HL-60/S4 treated with retinoic acid at 250 ng/mL for 4 days and 3 days (cell line): ENCODE data around the gene SOCS3.

Experiments
- in situ Hi-C: fragments of 300-500 bp; cut with MboI; formaldehyde crosslinking; loops from 2 replicates; pipeline ENCODE4 v1.7.0; 2022; ENCODE audit warnings: low sequenced_read_pairs

The SOCS3 gene, protein sequence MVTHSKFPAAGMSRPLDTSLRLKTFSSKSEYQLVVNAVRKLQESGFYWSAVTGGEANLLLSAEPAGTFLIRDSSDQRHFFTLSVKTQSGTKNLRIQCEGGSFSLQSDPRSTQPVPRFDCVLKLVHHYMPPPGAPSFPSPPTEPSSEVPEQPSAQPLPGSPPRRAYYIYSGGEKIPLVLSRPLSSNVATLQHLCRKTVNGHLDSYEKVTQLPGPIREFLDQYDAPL

DNA sequence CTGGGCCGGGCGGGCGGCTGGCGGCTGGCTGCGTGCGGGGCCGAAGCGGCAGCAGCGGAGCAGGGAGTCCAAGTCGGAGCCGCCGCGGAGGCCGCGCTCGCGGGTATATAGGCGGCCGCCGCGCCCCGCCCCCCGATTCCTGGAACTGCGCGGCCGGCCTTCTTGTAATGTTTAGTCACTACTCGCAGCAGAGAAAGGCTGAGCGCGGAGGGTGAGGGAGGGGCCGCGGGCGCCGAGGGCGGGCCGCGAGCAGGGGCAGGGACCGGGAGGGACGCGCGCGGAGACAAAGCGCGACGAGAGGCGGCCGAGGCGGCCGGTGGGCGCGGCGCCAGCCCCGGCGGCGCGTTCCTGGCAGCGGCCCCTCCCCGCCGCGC is at the start of gene SOCS3:
Gene SOCS3, minus strand, starts transcription at position 81 of the 374 bp plus-strand sequence. CDS start 982 bp downstream, outside the sequence.
- in situ Hi-C loops, result no loop called here

DNA sequence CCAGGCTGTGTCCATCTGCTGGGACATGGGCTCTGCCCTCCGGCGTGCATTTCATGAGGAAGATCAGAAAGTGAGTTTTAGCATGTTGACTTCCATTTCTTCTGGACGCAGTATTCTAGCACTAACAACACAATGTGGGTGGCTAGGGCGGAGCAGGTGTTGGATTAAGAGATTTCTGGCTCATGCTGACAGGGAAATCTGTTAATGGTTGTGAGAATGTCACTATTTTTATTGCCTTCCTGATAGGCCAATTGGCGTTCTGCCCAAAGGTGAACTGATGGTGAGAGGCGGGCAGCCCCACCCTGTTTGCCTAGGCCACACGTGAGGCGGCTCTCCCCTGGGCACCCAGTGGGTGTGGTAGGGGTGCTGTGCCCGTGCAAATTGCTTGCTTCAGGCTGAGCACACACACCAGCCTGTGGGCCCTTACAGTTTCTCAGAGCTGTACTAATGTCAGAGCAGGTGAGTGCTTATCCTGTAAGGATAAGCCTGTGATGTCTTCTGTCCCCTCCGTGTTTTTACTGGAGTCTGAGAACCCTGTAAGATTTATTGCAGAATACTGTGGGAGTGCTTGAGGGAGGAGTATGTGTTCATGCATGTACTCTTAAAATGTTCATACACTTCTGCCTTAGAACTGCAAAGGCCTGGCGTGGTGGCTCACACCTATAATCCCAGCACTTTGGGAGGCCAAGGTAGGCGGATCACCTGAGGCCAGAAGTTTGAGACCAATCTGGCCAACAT is 49.5 kb upstream of the SOCS3 start:
- in situ Hi-C loops, result no loop called here

DNA sequence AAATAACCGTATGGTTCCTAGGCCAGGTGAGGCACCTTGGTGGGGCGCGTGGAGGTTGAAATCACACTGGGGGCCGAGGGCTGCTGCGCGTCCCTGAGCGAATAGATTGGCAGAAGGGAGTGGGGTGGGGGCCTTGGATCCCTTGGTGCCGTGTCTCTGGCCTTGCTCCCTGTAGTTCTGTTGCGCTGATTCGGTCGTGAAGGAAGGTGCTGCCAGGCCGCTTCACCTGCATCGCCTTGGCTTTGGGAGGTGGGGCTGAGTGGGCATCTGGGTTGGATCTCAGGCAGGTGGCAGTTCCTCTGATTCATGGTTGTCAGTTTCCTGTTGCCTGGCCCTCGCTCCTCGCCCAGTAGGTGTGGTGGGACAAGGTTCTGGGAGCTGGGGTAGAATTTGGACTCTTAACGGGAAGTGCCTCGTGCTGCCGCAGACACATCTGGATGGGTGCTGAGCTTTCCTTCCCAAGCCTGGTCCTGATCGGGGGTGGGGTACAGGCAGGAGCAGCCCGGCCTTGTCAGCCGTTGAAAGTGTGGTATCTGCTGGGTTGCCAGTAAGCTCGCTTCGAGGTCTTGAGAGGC is 48.7 kb upstream of the SOCS3 start:
- in situ Hi-C loops, result no loop called here

DNA sequence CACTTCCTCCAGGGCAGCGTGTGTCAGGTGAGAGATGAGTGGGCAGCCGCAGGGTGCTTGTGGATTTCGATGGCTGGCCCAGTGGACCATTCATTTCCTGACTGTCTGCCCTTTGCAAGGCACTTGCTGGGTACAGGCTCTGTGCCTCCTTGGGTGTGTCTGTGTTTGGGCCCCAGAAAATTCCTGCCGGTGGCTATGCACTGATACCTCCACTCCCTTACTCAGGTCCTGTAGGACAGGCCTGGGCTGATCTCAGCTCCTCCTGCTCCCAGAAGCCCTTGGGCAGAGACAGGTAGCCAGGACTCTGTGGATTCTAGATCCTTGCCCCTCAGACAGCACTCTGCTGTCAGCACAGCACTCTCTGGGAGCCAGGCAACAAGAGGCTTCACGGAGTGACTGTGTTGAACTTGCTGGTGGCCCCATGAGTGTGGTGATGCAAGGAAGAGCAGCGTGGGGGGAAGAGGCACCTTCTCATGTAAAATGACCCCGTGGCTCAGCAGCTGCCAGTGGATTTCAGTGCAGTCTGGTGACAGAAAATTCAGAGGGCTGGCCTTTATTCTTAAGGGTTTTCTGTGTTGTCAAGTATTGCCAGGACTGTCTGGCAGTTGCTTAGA is 47.6 kb upstream of the SOCS3 start:
- in situ Hi-C loops, result no loop called here

DNA sequence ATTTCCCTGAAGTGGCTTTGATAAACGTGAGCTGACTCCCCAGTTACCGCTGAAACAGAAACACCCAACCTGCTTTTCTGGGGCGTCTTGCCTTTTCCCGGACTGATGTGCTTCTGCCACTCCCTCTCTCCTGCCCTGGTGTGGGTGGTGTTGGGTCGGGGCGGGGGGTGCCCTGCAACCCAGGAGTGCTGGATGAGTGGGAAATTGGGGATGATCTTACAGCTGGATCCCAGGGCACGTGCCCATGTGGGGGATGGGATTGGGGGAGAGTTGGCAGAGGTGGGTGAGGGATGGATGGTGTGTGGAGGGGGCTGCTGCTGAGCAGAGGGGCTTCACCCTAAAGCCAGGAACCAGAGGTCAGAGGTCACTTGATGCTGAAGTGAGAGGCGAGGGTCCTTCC is 47.0 kb upstream of the SOCS3 start:
- in situ Hi-C loops, result no loop called here

DNA sequence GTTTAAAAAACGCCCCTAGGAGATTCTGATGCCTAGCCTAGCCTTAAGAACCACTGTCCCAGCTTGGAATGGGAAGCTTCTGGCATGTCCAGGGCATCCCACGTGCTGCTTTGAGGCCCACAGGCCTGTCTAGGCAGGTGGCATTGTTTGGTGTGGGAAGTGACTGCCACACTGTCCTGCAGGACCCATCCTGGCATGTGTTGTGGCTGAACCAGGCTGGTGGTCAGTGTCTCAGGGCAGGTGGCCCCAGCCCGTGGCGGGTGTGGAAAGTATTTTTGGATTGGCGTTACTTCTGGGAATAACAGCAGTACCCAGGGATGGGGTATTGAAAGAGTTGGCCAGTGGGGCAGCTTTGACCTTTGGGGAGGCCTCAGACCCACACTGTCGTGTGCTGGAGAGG is 46.5 kb upstream of the SOCS3 start:
- in situ Hi-C loops, result no loop called here

DNA sequence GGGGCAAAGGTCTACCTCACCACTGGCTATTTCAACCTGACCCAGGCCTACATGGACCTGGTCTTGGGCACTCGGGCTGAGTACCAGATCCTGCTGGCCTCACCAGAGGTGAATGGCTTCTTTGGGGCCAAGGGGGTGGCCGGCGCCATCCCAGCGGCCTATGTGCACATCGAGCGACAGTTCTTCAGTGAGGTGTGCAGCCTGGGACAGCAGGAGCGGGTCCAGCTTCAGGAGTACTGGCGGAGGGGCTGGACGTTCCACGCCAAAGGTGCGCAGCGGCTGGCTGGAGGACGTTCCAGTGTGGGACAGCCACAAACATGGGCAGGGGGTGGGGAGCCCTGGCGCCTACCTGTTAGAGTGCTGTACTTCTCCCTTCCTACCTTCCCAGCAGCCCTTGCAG is 43.9 kb upstream of the SOCS3 start:
- in situ Hi-C loops, result no loop called here

DNA sequence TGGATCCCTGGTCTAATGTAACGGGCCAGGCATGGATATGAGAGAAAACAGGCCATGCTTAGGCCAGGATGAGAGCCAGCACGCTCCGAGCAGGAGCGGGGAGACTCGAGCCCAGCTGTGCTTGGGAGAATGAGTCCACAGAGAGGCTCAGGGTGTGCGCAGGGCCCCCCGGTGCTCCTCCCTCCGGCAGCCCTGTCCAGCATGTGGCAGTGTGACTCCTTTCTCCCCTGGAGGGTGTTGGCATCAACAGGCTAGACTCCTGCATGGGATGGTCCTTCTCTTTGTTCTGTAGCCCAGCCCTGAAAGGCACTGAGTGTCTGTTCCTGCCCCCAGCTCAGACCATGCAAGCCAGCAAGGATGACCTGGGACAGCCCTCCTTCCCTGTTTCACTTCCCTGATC is 42.0 kb upstream of the SOCS3 start:
- in situ Hi-C loops, result no loop called here

DNA sequence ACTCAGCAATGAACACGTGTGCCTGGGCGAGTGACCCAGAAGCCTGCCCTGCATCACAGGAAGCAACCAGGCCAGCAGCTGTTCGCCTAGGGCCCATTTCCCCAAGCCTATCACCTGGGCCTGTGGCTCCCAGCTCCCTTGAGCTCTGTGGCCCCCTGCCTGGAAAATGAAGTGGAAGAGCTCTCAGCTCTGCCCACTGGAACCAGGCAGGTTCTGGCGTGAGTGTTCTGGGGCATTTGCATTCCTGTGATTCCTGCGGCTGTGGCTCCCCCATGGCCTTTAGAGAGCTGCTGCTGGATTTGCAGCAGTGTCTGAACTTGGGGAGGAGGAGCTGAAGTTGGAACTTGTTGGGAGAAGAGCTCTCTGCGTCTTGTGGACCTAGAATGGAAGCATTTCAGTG is 41.4 kb upstream of the SOCS3 start:
- in situ Hi-C loops, result no loop called here

DNA sequence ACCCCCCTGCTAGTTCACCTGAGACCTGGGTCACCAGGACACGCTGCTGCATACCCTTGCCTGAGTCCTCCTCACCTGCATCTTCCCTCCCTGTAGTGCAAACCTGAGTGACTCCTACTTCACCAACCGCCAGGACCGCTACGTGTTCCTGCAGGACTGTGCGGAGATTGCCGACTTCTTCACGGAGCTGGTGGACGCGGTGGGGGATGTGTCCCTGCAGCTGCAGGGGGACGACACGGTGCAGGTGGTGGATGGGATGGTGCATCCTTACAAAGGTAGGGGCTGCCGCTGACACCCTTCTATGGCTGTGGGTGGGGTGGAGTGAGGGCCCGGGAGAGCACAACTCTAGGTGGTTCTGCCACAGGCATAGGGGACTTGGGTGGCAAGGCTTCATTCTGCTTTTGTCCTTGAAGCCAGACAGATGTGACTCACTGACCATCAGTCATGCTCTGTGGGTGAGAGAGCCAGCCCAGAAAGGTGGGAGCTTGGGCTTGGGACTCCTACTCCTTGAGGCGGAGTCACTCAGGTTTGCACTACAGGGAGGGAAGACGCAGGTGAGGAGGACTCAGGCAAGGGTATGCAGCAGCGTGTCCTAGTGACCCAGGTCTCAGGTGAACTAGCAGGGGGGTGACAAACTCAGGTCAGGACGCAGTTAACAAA is 40.8 kb upstream of the SOCS3 start:
- in situ Hi-C loops, result no loop called here

DNA sequence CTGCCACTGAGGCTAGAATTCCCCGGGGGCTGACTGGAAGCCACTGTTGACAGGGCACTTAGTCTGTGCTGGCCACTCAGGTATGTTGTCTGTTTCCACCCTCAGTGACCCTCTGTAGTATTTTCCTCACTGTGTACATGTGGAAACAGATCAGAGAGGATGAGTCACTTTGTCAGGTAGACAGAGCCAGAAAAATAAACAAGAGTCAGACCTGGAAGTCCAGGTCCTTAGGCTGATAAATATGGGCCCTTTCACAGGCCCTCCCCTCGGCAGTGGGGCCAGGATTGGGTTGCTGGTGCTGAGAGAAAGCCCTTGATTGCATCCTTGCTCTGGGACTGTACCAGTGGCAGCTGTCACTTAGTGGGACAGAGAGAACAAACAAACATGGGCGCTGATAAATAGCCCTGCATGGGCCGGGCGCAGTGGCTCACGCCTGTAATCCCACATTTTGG is 39.8 kb upstream of the SOCS3 start:
- in situ Hi-C loops, result no loop called here

DNA sequence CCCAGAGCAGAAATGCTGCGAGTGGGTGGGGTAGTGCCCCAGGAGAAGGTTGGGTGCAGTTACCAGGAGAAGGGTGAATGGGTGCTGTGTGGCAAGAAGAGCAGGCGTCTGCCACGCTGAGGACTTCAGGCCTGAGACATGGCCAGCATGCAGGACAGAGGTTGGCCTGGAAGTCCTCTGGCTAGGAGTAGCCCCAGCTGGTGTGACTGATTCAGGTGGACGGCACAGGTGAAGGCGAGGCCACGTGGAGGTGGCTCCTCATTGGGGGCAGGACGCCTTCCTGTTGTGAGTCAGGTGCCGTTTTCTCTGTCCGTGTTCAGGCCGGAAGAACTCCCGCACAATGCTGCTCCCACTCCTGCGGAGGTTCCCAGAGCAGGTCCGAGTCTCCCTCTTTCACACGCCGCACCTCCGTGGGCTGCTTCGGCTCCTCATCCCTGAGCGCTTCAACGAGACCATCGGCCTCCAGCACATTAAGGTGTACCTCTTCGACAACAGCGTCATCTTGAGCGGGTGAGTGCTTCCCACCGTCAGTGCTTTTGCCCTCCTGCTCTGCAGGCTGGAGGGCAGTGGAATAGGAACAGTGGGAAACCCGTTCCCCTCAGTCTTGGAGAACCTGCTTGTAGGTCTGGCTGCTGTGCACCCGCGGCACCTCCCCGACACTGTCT is 39.3 kb upstream of the SOCS3 start:
- in situ Hi-C loops, result no loop called here

DNA sequence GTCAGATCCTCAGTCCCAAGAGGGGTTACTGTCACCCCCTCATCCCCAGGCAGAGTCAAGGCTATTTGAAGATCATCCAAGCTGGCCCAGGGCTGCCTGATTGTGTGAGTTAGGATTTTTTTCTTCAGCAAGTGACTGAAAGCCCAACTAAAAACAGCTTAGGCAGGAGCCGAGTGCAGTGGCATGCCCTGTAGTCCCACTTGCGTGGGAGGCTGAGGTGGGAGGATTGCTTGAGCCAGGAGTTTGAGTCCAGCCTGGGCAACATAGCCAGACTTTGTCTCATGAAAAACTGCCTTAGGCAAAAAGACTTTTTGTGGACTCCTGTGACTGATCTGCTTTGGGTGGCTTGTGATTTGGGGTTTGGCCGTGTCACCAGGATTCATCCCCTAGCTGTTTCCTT is 38.5 kb upstream of the SOCS3 start:
- in situ Hi-C loops, result no loop called here

DNA sequence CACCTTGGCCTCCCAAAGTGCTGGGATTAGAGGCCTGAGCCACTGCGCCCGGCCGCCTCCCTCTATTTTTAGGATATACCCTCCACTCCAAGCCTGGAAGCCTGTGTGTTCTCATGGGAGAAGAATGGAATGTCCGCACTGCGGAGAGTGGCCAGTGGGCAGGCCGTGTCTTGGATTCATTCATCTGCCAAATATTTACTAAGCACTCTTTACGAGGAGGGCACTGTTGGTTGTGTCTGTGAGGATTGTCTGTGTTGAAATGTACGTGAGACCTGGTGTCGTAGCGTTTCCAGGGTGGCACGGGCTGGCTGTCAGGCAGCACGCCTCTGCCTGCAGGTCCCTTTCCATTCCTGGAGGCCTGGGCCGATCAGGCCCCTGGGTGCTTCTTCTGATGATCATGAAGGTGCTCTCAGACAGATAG is 37.8 kb upstream of the SOCS3 start:
- in situ Hi-C loops, result no loop called here

DNA sequence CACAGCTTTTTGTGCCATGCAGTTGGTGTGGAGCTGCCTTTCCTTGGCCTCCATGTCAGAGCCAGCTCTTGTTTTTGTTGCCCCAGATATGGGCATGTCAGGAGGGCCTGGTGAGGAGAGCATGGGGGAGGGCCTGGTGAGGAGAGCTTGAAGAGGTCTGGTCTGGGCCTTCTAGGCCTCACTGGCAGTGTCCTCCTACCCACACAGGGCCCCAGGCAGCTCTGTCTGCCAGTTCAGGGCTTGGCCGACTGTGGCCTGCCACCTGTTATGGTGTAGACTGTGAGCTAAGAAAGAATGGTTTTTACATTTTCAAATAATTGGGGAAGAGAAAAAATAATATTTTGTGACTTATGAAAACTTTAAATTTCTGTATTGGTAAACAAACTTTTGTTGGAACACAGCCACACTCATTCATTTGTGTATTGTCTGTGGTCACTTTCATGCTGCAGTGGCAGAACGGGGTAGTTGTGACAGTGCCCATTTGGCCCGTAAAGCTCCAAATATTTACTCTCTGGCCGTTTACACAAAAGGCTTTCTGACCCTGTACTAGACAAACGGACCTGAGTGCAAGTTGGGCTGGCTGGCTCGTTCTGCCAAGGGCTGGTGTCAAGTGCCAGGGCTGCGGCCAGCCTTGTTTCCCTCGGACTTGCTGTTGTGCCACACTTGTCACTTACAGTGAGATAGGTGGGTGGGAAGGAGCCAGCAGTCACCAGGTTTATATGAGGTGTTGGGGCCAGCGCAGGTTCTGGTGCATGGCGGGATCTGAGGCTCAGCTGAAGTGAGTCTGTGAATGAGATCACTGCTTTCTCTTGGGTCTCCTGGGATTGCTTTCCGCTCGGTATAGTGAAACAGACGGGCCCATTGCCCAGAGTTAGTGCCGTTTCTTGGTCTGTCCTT is 36.8 kb upstream of the SOCS3 start:
- in situ Hi-C loops, result no loop called here

DNA sequence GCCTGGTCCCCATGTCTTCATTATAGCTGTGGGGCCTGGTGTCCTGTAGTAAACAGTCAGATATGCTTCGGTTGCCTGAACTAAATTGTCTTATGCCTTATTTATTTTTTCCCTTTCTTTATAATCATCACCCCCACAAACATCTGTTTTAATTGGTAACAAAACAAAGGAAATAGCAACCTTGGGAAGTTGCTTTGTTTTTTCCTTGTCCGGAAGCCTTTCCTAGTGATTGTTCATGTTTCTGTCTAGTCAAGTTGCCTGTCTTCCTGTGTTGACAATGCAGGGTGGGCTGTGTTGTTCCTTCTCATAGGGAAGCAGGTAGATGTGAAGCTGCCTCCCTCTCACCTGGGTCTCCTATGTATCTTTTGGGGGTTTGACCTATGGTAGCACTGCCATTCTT is 35.3 kb upstream of the SOCS3 start:
- in situ Hi-C loops, result no loop called here

DNA sequence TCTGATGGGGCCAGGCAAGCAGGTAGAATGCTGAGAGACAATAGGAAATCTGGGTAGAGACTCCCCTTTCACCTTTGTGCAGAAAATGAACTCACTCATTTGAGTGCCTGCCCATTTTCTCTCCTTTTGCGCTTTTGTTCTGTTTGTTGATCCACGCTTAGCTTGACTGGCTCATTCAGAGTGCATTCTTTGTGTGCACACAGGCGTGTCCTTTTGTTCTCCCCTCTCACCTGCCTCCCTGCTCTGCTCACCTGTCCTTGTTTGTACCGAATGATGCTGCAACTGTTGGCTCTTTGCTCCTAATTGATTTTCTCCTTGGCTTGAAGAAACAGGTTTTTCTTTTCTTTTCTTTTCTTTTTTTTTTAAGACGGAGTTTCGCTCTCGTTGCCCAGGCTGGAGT is 34.3 kb upstream of the SOCS3 start:
- in situ Hi-C loops, result no loop called here

DNA sequence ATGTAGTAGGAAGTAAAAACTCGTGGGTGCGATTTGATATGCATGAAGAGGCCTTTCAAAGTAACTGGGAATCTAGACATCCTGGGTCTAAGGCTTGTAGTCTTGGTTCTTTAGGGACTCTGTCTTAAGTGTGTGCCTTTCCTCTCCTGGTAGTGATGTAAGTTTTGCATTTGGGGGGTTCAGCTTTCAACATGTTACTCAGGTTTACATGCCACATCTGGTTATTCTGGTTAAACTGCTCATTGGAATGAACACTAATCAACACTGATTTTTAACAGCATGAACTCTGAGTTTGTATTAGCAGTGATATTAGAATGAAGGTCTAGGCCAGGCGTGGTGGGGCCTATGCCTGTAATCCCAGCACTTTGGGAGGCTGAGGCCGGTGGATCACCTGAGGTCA is 33.7 kb upstream of the SOCS3 start:
- in situ Hi-C loops, result no loop called here

DNA sequence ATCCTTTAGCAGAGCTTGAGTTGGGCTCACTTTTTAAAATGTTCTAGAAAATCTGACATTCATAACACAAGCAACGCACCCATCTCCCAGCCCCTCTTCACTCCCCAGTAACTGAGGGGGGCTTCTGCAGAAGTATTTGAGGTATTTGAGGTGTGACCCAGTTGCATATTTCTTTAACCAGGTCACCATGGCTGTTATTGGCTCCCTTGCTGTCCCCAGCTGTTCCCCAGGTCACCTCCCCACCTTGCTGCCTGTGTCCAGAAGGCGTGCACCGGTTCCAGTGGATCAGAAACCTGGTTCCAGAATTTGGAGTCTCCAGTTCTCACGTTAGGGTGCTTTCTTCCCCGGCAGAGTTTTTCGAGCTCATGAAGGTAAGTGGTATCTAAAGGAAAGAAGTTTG is 32.4 kb upstream of the SOCS3 start:
- in situ Hi-C loops, result no loop called here

DNA sequence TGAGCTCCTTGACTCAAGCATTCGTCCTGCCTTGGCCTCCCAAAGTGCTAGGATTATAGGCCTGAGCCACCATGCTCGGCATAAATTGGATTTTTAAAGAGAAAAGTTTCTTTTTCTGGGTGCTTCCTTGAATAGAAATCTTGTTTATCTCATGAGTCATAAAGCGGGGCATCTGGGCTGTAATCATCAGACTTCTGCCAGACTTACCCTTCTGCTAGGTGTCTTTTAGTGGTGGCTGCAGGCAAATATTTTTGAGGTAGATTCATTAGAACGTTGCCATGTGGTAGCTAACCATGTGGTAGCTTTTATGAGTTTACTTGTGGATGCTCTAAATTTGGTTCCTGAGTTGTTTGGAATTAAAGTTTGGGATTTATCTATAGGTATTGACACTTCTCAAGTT is 32.0 kb upstream of the SOCS3 start:
- in situ Hi-C loops, result no loop called here
